Measurements from ENCODE around the gene PNP. TPM values are rescaled to one million over a fixed set of nuclear protein-coding genes. Genes with fewer than 3 reads are reported as not detected.

The PNP gene
- total and polyA plus RNA-seq, 10 of the 15 experiments (the other 5 are each of a cell fraction or from before 2014, with no cell fraction given), result 103 to 215 (median 138) TPM

DNA sequence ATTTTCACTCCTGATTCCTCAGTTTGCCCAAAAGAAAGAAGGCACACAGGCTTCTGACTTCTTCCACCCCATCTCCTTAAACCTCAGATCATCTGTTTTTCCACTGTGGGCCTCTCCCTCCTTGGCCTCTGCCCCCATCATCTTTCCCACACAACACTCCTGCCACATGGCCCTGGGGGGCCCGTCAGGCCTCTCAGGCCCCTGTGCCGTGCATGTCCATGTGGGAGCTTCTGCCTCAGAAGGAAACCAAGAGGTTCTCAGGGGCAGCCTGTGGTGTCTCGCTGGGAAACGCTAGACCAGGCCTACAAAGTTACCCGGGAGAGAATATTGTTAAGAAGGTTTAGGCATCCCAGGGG, 41.2 kb upstream of the PNP start (continued):
- TF ChIP-seq ZNF207 (IDR thresholded peaks at IDR 0.05; ENCODE audit: borderline replicate concordance), result no peak; the same call in 1 of the 2 replicates
- TF ChIP-seq BACH1 (IDR thresholded peaks at IDR 0.05; ENCODE audit: borderline replicate concordance), result no peak
- no peak for TF ChIP-seq RAD21 (IDR thresholded peaks at IDR 0.05; ENCODE audit: insufficient read depth, low read depth, low read length)
- TF ChIP-seq MTA3 (IDR thresholded peaks at IDR 0.05; ENCODE audit: borderline replicate concordance, low read length), result no peak
- TF ChIP-seq EZH2 (IDR thresholded peaks at IDR 0.05; ENCODE audit: borderline replicate concordance, control insufficient read depth, low read depth, low read length), result no peak
- no peak for TF ChIP-seq EED (IDR thresholded peaks at IDR 0.05; ENCODE audit: low read depth)
- no peak for TF ChIP-seq SMC3 (IDR thresholded peaks at IDR 0.05; ENCODE audit: borderline replicate concordance, low read length)
- TF ChIP-seq IKZF1 (conservative IDR thresholded peaks at IDR 0.05), result peak; percentile 33; the same call in 1 of the 2 replicates
- no peak for TF ChIP-seq STAT1 (conservative IDR thresholded peaks at IDR 0.05)
- no peak for TF ChIP-seq SMAD1 (IDR thresholded peaks at IDR 0.05; ENCODE audit: low read depth, partially characterized antibody)
- no peak for TF ChIP-seq TCF3 (IDR thresholded peaks at IDR 0.05; ENCODE audit: borderline replicate concordance, insufficient read depth, low read depth, low read length)
- TF ChIP-seq, protein P1, sequence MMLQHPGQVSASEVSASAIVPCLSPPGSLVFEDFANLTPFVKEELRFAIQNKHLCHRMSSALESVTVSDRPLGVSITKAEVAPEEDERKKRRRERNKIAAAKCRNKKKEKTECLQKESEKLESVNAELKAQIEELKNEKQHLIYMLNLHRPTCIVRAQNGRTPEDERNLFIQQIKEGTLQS (IDR thresholded peaks at IDR 0.05; ENCODE audit: borderline replicate concordance, extremely low read depth, low read depth, low read length), result no peak
- TF ChIP-seq, protein P2, sequence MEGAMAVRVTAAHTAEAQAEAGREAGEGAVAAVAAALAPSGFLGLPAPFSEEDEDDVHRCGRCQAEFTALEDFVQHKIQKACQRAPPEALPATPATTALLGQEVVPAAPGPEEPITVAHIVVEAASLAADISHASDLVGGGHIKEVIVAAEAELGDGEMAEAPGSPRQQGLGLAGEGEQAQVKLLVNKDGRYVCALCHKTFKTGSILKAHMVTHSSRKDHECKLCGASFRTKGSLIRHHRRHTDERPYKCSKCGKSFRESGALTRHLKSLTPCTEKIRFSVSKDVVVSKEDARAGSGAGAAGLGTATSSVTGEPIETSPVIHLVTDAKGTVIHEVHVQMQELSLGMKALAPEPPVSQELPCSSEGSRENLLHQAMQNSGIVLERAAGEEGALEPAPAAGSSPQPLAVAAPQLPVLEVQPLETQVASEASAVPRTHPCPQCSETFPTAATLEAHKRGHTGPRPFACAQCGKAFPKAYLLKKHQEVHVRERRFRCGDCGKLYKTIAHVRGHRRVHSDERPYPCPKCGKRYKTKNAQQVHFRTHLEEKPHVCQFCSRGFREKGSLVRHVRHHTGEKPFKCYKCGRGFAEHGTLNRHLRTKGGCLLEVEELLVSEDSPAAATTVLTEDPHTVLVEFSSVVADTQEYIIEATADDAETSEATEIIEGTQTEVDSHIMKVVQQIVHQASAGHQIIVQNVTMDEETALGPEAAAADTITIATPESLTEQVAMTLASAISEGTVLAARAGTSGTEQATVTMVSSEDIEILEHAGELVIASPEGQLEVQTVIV (IDR thresholded peaks at IDR 0.05; ENCODE audit: borderline replicate concordance, partially characterized antibody), result no peak
- TF ChIP-seq FOS (IDR thresholded peaks at IDR 0.05; ENCODE audit: borderline replicate concordance, extremely low read depth, insufficient read length), result no peak
- 0 out of 2 replicates have a peak, but pooled peaks have one; percentile 0 for TF ChIP-seq MYB (IDR thresholded peaks at IDR 0.05; ENCODE audit: borderline replicate concordance, low read depth, low read length)
- TF ChIP-seq, protein P3, sequence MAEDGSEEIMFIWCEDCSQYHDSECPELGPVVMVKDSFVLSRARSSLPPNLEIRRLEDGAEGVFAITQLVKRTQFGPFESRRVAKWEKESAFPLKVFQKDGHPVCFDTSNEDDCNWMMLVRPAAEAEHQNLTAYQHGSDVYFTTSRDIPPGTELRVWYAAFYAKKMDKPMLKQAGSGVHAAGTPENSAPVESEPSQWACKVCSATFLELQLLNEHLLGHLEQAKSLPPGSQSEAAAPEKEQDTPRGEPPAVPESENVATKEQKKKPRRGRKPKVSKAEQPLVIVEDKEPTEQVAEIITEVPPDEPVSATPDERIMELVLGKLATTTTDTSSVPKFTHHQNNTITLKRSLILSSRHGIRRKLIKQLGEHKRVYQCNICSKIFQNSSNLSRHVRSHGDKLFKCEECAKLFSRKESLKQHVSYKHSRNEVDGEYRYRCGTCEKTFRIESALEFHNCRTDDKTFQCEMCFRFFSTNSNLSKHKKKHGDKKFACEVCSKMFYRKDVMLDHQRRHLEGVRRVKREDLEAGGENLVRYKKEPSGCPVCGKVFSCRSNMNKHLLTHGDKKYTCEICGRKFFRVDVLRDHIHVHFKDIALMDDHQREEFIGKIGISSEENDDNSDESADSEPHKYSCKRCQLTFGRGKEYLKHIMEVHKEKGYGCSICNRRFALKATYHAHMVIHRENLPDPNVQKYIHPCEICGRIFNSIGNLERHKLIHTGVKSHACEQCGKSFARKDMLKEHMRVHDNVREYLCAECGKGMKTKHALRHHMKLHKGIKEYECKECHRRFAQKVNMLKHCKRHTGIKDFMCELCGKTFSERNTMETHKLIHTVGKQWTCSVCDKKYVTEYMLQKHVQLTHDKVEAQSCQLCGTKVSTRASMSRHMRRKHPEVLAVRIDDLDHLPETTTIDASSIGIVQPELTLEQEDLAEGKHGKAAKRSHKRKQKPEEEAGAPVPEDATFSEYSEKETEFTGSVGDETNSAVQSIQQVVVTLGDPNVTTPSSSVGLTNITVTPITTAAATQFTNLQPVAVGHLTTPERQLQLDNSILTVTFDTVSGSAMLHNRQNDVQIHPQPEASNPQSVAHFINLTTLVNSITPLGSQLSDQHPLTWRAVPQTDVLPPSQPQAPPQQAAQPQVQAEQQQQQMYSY (CRISPR knock-in tag; IDR thresholded peaks at IDR 0.05), result 0 out of 2 replicates have a peak, but pooled peaks have one; percentile 13
- TF ChIP-seq DPF2 (IDR thresholded peaks at IDR 0.05), result 0 out of 2 replicates have a peak, but pooled peaks have one; percentile 60
- TF ChIP-seq, protein P4, sequence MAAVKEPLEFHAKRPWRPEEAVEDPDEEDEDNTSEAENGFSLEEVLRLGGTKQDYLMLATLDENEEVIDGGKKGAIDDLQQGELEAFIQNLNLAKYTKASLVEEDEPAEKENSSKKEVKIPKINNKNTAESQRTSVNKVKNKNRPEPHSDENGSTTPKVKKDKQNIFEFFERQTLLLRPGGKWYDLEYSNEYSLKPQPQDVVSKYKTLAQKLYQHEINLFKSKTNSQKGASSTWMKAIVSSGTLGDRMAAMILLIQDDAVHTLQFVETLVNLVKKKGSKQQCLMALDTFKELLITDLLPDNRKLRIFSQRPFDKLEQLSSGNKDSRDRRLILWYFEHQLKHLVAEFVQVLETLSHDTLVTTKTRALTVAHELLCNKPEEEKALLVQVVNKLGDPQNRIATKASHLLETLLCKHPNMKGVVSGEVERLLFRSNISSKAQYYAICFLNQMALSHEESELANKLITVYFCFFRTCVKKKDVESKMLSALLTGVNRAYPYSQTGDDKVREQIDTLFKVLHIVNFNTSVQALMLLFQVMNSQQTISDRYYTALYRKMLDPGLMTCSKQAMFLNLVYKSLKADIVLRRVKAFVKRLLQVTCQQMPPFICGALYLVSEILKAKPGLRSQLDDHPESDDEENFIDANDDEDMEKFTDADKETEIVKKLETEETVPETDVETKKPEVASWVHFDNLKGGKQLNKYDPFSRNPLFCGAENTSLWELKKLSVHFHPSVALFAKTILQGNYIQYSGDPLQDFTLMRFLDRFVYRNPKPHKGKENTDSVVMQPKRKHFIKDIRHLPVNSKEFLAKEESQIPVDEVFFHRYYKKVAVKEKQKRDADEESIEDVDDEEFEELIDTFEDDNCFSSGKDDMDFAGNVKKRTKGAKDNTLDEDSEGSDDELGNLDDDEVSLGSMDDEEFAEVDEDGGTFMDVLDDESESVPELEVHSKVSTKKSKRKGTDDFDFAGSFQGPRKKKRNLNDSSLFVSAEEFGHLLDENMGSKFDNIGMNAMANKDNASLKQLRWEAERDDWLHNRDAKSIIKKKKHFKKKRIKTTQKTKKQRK (IDR thresholded peaks at IDR 0.05; ENCODE audit: low read depth, low read length), result no peak
- no peak for TF ChIP-seq KAT2A (conservative IDR thresholded peaks at IDR 0.05; ENCODE audit: control insufficient read depth, low read depth, low read length)
- TF ChIP-seq POLR2AphosphoS2 (IDR thresholded peaks at IDR 0.05; ENCODE audit: low read depth, low read length), result no peak
- no peak for TF ChIP-seq HDAC6 (IDR thresholded peaks at IDR 0.05; ENCODE audit: unreplicated experiment)
- TF ChIP-seq SMAD5 (IDR thresholded peaks at IDR 0.05; ENCODE audit: low read depth), result no peak
